HAP-1 (cell line): ENCODE measurements around the gene HEPHL1.

ENCODE experiments used
- DNase-seq, 2 experiments: peaks; one replicate each; pipeline ENCODE4 v3.0.0-alpha.2; 2016 to 2020; ENCODE audit warnings: low spot score in 2 of 2
- H3K27me3 ChIP-seq: fragments of 250-450 bp; sonication (Bioruptor Pico); 2 replicates; pipeline ENCODE4 v1.5.1; 2020; ENCODE audit warnings: low read depth, mild to moderate bottlenecking, moderate library complexity
- H3K36me3 ChIP-seq: fragments of 250-450 bp; sonication (Bioruptor Pico); replicated peaks from 2 replicates; pipeline ENCODE4 v1.5.1; 2020; ENCODE audit warnings: mild to moderate bottlenecking
- H3K4me1 ChIP-seq: fragments of 250-450 bp; sonication (Bioruptor Pico); 2 replicates; pipeline ENCODE4 v1.5.1; 2020; ENCODE audit warnings: mild to moderate bottlenecking
- H3K4me3 ChIP-seq: fragments of 250-450 bp; sonication (Bioruptor Pico); 2 replicates; pipeline ENCODE4 v1.5.1; 2020; ENCODE audit warnings: mild to moderate bottlenecking, moderate library complexity
- H3K9me3 ChIP-seq: fragments of 250-450 bp; sonication (Bioruptor Pico); 2 replicates; pipeline ENCODE4 v1.5.1; 2020; ENCODE audit warnings: mild to moderate bottlenecking, moderate library complexity
- in situ Hi-C: fragments of 300-500 bp; cut with MboI; formaldehyde crosslinking; loops from 3 replicates; pipeline ENCODE4 v1.14.3; 2020; ENCODE audit warnings: low sequenced_read_pairs, inconsistent platforms, mixed read lengths

Gene HEPHL1

GRCh38 chr11:94131718-94132115, 110.6 kb downstream of the HEPHL1 start:
- H3K36me3 ChIP-seq, result no peaks in the 10 kb centered on the region
- in situ Hi-C loops, result loop anchor here (25.0 kb wide), 1 partner anchor 394 kb away; the partner anchor contains the start of genes C11orf54 and TAF1D
- no peaks in the 10 kb centered on the region for H3K27me3 ChIP-seq
- H3K4me3 ChIP-seq, result no peak overlapping the region
- no peaks in the 10 kb centered on the region for H3K9me3 ChIP-seq
- DNase-seq, result no peak
- peaks cover 9% of the 10 kb centered on the region for H3K4me1 ChIP-seq

DNA sequence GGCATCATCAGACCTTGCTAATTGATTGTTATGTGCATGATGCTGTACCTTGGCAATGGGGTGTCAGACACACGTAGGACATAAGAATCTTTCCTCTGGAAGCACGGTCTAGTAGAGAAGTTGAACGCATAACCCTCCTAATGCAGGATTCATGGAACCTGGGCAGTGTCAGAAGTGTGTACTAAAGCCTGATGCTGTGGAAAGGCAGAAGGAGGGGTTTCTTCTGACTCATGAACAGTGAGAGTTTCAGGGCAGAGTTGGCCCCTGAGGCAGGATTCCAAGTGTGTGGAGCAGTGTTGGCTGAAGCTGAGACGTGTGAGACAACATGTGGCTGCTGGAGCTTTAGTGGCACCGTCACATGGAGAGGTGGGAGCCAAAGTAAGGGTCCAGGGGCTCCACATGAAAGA, 111.0 kb downstream of the HEPHL1 start:
- in situ Hi-C loops, result loop anchor here (25.0 kb wide), 1 partner anchor 395 kb away; the partner anchor contains the start of genes C11orf54 and TAF1D
- no peak for DNase-seq
- Histone ChIP-seq H3K4me3 (no peak overlapping the region), H3K36me3 (no peaks in the 10 kb centered on the region), H3K9me3 (no peaks in the 10 kb centered on the region), H3K27me3 (no peaks in the 10 kb centered on the region), H3K4me1 (peaks cover 9% of the 10 kb centered on the region)

- in situ Hi-C loops, result loop anchor here (25.0 kb wide), 1 partner anchor 396 kb away; the partner anchor contains the start of genes C11orf54 and TAF1D
- Histone ChIP-seq H3K4me3 (no peak overlapping the region), H3K9me3 (no peaks in the 10 kb centered on the region), H3K36me3 (no peaks in the 10 kb centered on the region), H3K27me3 (no peaks in the 10 kb centered on the region), H3K4me1 (peaks cover 9% of the 10 kb centered on the region)
- DNase-seq, result no peak
Measured at GRCh38 chr11:94132823-94133408, 111.8 kb downstream of the HEPHL1 start.

DNA sequence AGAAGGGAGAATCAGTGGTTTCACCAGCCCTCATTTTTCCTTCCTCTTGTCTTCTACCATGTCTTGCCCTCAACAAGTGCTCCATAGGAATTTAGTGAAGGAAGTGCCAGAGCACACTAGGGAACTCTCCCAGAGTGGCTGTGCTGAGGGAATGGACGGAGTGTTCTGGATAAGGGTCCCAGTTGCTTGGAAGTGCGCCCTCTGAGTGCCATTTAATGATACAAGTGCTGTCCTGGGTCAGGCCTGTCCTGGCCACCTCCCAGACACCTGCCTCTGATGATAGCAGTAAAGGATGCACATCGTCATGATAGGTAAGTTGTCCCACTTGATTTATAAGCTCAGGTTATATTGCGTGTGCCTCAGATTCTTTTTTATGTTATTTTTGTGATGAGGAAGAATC, 112.6 kb downstream of the HEPHL1 start:
- in situ Hi-C loops, result loop anchor here (25.0 kb wide), 1 partner anchor 396 kb away; the partner anchor contains the start of genes C11orf54 and TAF1D
- H3K27me3 ChIP-seq, result no peaks in the 10 kb centered on the region
- peaks cover 9% of the 10 kb centered on the region for H3K4me1 ChIP-seq
- no peak for DNase-seq
- H3K36me3 ChIP-seq, result no peaks in the 10 kb centered on the region
- H3K9me3 ChIP-seq, result no peaks in the 10 kb centered on the region
- no peak overlapping the region for H3K4me3 ChIP-seq

- in situ Hi-C loops, result loop anchor here (25.0 kb wide), 1 partner anchor 398 kb away; the partner anchor contains the start of genes C11orf54 and TAF1D
- H3K4me3 ChIP-seq, result no peak overlapping the region
- no peaks in the 10 kb centered on the region for H3K27me3 ChIP-seq
- no peaks in the 10 kb centered on the region for H3K9me3 ChIP-seq
- H3K36me3 ChIP-seq, result no peaks in the 10 kb centered on the region
- H3K4me1 ChIP-seq, result peaks cover 5% of the 10 kb centered on the region
- no peak for DNase-seq
Measured at GRCh38 chr11:94134651-94135512, 113.7 kb downstream of the HEPHL1 start.

DNA sequence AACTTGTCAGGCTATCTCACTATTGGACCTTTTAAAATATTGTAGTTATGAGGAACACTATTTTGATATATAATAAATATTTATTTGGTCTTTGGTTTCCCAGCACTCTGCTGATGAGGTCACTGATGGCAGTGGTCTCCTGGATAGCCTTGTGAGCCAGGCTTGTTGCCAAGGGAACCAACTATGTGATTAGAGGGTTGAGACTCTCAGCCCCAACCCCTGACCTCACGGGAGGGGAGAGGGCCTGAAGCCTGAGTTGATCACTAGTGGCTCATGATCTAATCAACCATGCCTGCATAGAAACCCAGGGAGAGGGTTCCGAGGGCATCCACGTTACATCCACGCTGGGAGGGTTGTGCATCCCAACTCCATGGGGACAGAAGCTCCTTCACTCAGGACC, 118.3 kb downstream of the HEPHL1 start:
- H3K27me3 ChIP-seq, result no peaks in the 10 kb centered on the region
- H3K4me1 ChIP-seq, result peaks cover 12% of the 10 kb centered on the region
- in situ Hi-C loops, result loop anchor here (25.0 kb wide), 1 partner anchor 402 kb away; the partner anchor contains the start of genes C11orf54 and TAF1D
- no peaks in the 10 kb centered on the region for H3K9me3 ChIP-seq
- H3K36me3 ChIP-seq, result no peaks in the 10 kb centered on the region
- DNase-seq, result no peak
- no peak overlapping the region for H3K4me3 ChIP-seq

DNA sequence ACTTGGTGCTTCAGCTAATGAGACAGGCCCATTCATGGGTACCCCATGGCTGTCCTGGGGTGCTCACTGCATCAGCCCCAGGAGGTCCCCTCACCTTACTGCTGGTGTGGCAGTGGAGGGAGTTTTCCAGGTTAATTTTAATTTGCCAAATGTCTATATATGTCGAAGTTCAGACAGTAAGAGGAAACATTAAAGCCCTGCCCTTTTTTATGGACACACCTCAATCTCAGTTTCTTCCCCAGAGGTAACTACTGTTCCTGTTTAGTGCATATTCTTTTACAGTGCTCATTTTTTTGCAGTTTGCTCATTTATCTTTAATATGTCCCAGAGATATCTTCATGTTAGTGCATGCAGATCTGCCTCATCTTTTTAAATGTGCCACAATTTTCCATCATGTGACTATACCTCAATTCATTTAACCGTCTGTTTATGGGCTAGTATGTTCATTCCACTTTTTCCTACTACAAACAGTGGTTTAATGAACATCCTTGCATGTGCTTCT, 119.1 kb downstream of the HEPHL1 start:
- in situ Hi-C loops, result loop anchor here (25.0 kb wide), 1 partner anchor 403 kb away; the partner anchor contains the start of genes C11orf54 and TAF1D
- H3K4me3 ChIP-seq, result no peak overlapping the region
- H3K9me3 ChIP-seq, result no peaks in the 10 kb centered on the region
- H3K27me3 ChIP-seq, result no peaks in the 10 kb centered on the region
- H3K36me3 ChIP-seq, result no peaks in the 10 kb centered on the region
- H3K4me1 ChIP-seq, result peaks cover 12% of the 10 kb centered on the region
- DNase-seq, result no peak

DNA sequence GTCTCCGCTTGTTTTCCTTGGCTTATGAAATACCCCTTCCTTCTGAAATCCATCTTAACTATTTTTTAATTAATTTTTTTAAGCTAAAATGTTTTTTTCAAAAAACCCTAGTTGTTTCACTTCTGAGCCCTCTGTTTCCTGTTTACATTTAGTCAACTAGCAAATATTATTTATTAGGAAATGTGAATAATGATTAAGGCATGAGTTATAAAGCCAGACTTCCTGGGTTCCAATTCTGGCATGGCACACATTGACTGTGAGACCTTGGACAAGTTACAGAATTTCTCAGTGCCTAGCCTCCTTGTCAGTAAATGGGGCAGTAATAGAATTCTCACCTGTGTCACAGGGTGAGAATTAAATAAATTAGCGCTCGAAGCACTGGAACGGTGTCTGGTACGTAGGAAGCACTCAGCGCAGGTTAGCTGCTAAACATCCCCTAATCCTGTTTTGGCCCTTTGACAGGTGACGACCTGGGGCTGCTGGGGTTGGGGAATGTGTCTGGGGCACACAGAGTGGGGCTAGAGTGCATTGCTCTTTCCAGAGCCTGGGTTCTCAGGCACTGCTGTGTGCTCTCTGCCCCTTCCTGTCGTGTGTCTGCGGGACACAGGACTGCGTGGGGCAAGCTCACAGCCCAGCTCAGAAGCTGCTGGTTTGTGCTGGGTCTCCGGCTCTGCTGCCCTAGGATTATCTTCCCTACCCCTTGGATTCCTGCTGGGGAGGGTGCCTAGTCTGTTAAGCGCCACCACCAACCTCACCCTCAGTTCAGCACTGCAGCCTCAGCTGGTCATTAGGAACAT, 120.6 kb downstream of the HEPHL1 start:
- Histone ChIP-seq H3K4me1 (peaks cover 12% of the 10 kb centered on the region), H3K27me3 (no peaks in the 10 kb centered on the region), H3K4me3 (no peak overlapping the region), H3K9me3 (no peaks in the 10 kb centered on the region), H3K36me3 (no peaks in the 10 kb centered on the region)
- in situ Hi-C loops, result loop anchor here (25.0 kb wide), 1 partner anchor 404 kb away; the partner anchor contains the start of genes C11orf54 and TAF1D
- no peak for DNase-seq

GRCh38 chr11:94142308-94143281, 121.4 kb downstream of the HEPHL1 start:
- no peaks in the 10 kb centered on the region for H3K27me3 ChIP-seq
- no peaks in the 10 kb centered on the region for H3K9me3 ChIP-seq
- no peaks in the 10 kb centered on the region for H3K36me3 ChIP-seq
- no peak overlapping the region for H3K4me3 ChIP-seq
- in situ Hi-C loops, result loop anchor here (25.0 kb wide), 1 partner anchor 405 kb away; the partner anchor contains the start of genes C11orf54 and TAF1D
- DNase-seq, result peak; percentile 31 to 68
- H3K4me1 ChIP-seq, result peaks cover 12% of the 10 kb centered on the region

DNA sequence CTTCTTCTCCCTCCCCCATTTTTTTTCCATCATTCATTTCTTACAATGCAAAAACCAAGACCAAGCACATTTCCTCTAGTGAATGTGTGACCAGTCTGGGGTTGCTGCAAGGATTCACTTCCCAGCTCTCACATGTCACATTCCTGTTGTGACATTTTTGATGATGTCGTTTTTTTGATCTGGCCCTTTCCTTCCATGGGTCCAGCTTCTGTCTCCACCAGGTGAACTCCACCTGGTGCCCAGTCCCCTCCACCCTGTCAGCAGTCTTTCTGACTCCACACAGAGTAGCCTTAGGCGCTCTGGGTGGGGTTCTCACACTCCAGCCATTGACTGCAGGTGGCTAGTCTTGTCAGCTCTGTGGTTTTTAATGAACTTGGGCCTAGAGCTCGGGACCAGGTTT, 123.1 kb downstream of the HEPHL1 start:
- Histone ChIP-seq H3K27me3 (no peaks in the 10 kb centered on the region), H3K4me1 (peaks cover 12% of the 10 kb centered on the region), H3K4me3 (no peak overlapping the region), H3K9me3 (no peaks in the 10 kb centered on the region), H3K36me3 (no peaks in the 10 kb centered on the region)
- in situ Hi-C loops, result loop anchor here (25.0 kb wide), 1 partner anchor 407 kb away; the partner anchor contains the start of genes C11orf54 and TAF1D
- no peak for DNase-seq

- no peaks in the 10 kb centered on the region for H3K9me3 ChIP-seq
- no peak for DNase-seq
- H3K27me3 ChIP-seq, result no peaks in the 10 kb centered on the region
- in situ Hi-C loops, result loop anchor here (25.0 kb wide), 1 partner anchor 407 kb away; the partner anchor contains the start of genes C11orf54 and TAF1D
- H3K4me1 ChIP-seq, result peaks cover 12% of the 10 kb centered on the region
- H3K4me3 ChIP-seq, result no peak overlapping the region
- H3K36me3 ChIP-seq, result no peaks in the 10 kb centered on the region
Measured at GRCh38 chr11:94144664-94145063, 123.5 kb downstream of the HEPHL1 start.

DNA sequence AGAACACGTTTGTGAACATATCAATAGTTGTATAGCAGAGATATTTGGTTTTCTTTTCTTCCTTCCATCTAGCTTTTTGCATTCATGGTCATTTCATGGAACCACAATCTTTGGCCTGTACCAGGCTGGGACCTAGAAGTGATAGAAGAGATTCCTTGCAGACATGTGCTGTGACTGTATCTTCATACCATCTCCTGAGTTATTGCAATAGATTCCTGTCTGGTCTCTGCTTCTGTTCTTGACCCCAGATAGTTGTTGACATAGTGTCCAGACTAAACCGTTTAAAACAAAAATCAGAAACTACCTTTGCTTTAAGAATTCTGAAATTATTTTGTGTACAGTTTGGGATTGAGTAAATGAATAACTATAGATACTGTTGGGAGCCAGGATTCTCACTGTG, 124.3 kb downstream of the HEPHL1 start:
- peaks cover 12% of the 10 kb centered on the region for H3K4me1 ChIP-seq
- DNase-seq, result no peak
- no peaks in the 10 kb centered on the region for H3K36me3 ChIP-seq
- no peaks in the 10 kb centered on the region for H3K9me3 ChIP-seq
- H3K27me3 ChIP-seq, result no peaks in the 10 kb centered on the region
- no peak overlapping the region for H3K4me3 ChIP-seq
- in situ Hi-C loops, result loop anchor here (25.0 kb wide), 1 partner anchor 408 kb away; the partner anchor contains the start of genes C11orf54 and TAF1D
